ENCODE results near the gene IGF1R.

The IGF1R gene

DNA sequence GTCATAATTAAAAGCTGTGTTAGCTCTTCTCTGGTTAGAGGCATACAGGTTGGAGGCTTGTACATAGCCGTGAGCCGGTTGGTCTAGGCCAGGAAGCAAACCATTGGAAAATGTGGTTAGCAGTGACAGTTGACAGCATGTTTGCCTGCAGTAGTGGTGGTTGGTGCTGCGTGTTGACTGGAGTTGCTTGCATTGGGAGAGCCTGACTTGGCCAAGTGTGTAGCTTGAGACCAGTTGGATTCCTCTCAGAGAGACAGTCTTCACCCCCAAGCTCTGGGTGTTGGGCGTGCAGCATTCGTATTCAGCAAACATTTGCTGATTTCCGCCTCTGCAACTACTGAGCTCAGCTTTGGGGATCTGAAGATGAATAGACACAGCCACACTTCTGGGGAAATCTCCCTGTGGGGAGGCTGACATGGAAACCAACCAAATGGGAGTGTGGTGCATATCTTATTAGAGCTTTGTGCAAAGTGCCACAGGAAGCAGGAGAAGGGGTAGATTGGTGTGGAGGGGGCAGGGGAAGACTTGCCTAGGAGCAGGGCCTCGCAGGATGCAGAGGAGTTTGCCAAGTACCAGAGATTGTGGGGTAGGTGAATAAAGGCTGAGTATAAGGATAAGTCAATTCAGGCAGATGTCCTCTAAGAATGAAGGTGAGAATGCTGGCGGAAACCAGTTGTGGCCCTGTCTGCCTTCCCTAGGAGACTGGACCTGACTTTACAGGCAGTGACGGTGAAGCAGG, 83.5 kb downstream of the IGF1R start:
- no peak overlapping the region for H3K27ac ChIP-seq (ENCODE audit: insufficient read depth, low read length, poor library complexity, severe bottlenecking)
- no peak for DNase-seq
- H3K9me3 ChIP-seq (ENCODE audit: control insufficient read depth, low read length) = no peaks in the 10 kb centered on the region
- peaks cover 4% of the 10 kb centered on the region for H3K4me1 ChIP-seq (ENCODE audit: control insufficient read depth, insufficient read depth, low read length, poor library complexity, severe bottlenecking)
- H3K27me3 ChIP-seq (replicated peaks; ENCODE audit: control insufficient read depth, insufficient read depth, low read length, poor library complexity, severe bottlenecking) = no peaks in the 10 kb centered on the region
- H3K4me3 ChIP-seq (ENCODE audit: insufficient read depth, low read depth, low read length, poor library complexity, severe bottlenecking) = no peak overlapping the region
- no peaks in the 10 kb centered on the region for H3K36me3 ChIP-seq (ENCODE audit: control insufficient read depth, insufficient read depth, low read length)

DNA sequence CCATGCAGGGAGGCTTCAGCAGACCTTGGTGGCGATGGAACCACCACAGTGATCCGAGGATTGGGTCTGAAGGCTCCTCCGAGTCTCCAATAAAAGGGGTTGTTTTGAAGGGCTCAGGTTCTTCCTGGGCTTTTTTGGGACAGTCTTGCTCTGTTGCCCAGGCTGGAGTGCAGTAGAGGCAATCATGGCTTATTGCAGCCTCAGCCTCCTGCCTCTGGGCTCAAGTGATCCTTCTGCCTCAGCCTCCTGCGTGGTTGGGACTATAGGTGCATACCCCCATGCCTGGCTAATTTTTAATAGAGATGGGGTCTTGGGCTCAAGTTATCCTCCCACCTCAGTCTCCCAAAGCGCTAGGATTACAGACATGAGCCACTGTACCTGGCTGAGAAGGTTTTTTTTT, 84.8 kb downstream of the IGF1R start:
- H3K27me3 ChIP-seq (replicated peaks; ENCODE audit: control insufficient read depth, insufficient read depth, low read length, poor library complexity, severe bottlenecking) = no peaks in the 10 kb centered on the region
- no peak for DNase-seq
- H3K4me3 ChIP-seq (ENCODE audit: insufficient read depth, low read depth, low read length, poor library complexity, severe bottlenecking) = no peak overlapping the region
- no peak overlapping the region for H3K27ac ChIP-seq (ENCODE audit: insufficient read depth, low read length, poor library complexity, severe bottlenecking)
- H3K4me1 ChIP-seq (ENCODE audit: control insufficient read depth, insufficient read depth, low read length, poor library complexity, severe bottlenecking) = peaks cover 4% of the 10 kb centered on the region
- no peaks in the 10 kb centered on the region for H3K36me3 ChIP-seq (ENCODE audit: control insufficient read depth, insufficient read depth, low read length)
- no peaks in the 10 kb centered on the region for H3K9me3 ChIP-seq (ENCODE audit: control insufficient read depth, low read length)

DNA sequence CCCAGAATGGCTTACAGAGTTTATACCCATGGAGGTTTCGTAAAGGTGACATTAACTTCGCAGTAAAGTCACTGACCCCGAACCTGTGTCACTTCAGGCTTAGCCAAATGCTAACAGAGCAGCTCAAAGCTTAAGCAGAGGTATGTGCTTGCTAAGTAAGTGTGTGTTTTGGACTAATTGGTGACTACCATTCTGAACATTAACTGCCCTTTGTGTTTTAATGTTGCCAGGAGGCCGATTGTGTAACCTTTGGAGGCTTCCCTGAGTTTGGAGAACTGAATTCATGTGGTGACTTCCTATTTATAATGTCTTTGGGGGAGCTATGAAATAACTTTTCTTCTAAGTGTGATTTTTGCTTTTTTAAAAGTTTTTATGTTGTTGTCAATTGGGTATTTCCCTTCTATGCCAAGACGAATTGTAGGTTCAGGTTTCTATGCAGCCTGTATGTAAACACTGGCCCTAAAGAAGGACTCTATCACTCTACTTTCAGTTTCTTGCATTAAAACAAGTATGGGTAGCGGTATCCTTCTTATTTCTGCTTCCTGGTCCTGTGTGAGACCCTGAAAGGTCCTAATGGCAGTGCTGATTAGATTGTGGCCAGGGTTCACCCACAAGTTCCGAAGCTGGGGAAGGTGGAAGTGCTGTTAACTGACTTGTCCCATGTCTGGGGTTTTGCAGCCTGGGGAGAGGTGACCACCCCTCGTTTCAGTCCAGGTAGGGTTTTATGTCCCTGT, 86.3 kb downstream of the IGF1R start:
- no peak for DNase-seq
- Histone ChIP-seq H3K27ac (ENCODE audit: insufficient read depth, low read length, poor library complexity, severe bottlenecking) (no peak overlapping the region), H3K9me3 (ENCODE audit: control insufficient read depth, low read length) (no peaks in the 10 kb centered on the region), H3K4me3 (ENCODE audit: insufficient read depth, low read depth, low read length, poor library complexity, severe bottlenecking) (no peak overlapping the region), H3K36me3 (ENCODE audit: control insufficient read depth, insufficient read depth, low read length) (no peaks in the 10 kb centered on the region), H3K27me3 (replicated peaks; ENCODE audit: control insufficient read depth, insufficient read depth, low read length, poor library complexity, severe bottlenecking) (no peaks in the 10 kb centered on the region), H3K4me1 (ENCODE audit: control insufficient read depth, insufficient read depth, low read length, poor library complexity, severe bottlenecking) (peaks cover 4% of the 10 kb centered on the region)

DNA sequence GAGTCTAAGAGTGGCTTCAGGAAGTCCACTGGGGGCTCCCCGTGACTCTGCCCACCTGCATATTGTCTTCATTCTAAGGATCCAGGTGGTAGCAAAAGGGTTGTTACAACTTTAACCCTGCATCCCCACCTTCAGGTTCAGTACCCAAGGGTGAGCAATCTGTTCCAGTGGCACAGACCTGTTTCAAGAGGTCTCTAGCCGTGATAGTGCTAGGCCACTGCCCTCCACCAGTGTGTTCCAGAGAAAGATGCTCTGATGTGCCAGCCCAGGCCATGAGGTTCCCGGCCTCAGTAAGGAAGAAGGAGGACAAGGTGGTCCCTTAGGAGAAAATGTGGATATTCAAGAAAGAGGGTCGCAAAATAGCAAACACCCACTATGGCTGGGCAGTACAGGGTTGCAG, 87.0 kb downstream of the IGF1R start:
- H3K4me1 ChIP-seq (ENCODE audit: control insufficient read depth, insufficient read depth, low read length, poor library complexity, severe bottlenecking) = peaks cover 4% of the 10 kb centered on the region
- no peak for DNase-seq
- H3K9me3 ChIP-seq (ENCODE audit: control insufficient read depth, low read length) = no peaks in the 10 kb centered on the region
- no peak overlapping the region for H3K4me3 ChIP-seq (ENCODE audit: insufficient read depth, low read depth, low read length, poor library complexity, severe bottlenecking)
- H3K36me3 ChIP-seq (ENCODE audit: control insufficient read depth, insufficient read depth, low read length) = no peaks in the 10 kb centered on the region
- no peak overlapping the region for H3K27ac ChIP-seq (ENCODE audit: insufficient read depth, low read length, poor library complexity, severe bottlenecking)
- no peaks in the 10 kb centered on the region for H3K27me3 ChIP-seq (replicated peaks; ENCODE audit: control insufficient read depth, insufficient read depth, low read length, poor library complexity, severe bottlenecking)

DNA sequence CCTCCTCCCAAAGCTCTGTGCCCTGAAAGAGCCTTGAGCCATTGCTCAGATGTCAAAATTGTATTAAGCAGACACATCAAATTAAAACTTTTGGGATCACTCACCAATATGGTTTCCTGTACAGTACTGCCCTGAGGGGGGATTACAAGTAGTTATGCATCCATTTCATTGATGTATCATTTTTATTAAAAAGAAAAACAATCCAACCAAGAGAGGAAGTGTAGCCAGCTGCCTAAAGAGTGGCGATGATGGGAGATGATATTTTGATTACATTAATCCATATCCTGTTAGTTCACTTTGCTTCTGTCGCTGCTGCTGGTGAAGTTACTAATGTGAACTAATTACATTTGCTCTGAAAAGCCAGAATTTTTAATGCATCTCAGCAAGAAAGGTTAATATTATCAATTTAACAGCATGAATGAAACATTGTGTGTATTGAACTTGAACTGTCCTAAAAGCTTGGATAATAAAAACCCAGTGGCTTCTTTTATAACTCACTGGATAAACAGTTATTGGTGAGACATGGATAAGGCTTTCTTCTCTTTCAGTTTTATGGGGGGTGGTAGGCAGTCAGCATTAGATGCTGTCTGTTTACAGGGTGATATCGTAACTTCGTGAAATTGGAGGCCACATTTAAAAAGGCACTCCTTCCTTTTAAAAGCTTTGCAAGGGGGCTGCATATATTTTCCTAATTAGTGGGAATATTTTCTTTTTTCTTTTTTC, 87.7 kb downstream of the IGF1R start:
- Histone ChIP-seq H3K4me3 (ENCODE audit: insufficient read depth, low read depth, low read length, poor library complexity, severe bottlenecking) (no peak overlapping the region), H3K27me3 (replicated peaks; ENCODE audit: control insufficient read depth, insufficient read depth, low read length, poor library complexity, severe bottlenecking) (no peaks in the 10 kb centered on the region), H3K36me3 (ENCODE audit: control insufficient read depth, insufficient read depth, low read length) (no peaks in the 10 kb centered on the region), H3K4me1 (ENCODE audit: control insufficient read depth, insufficient read depth, low read length, poor library complexity, severe bottlenecking) (peaks cover 4% of the 10 kb centered on the region), H3K27ac (ENCODE audit: insufficient read depth, low read length, poor library complexity, severe bottlenecking) (no peak overlapping the region), H3K9me3 (ENCODE audit: control insufficient read depth, low read length) (no peaks in the 10 kb centered on the region)
- DNase-seq = no peak

DNA sequence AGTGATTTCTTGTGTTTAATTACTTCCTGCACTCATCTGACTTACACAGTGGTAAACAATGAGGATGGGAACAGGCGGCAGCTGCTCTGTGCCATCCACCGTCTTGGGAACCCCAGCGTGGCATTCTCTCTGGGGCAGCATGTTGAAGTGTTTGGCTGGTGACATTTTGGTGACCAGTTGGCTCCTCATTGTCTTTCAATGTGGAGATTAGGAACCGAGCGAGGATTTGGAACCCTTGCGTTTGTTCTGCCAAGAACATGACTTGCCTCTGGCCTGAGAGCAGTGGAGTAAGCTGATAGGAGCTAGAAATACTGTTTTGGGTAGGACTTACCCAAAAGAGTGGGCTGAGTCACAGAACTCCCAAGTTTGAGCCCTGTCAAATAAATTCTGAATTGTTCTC, 88.8 kb downstream of the IGF1R start:
- Histone ChIP-seq H3K27me3 (replicated peaks; ENCODE audit: control insufficient read depth, insufficient read depth, low read length, poor library complexity, severe bottlenecking) (no peaks in the 10 kb centered on the region), H3K36me3 (ENCODE audit: control insufficient read depth, insufficient read depth, low read length) (no peaks in the 10 kb centered on the region), H3K4me3 (ENCODE audit: insufficient read depth, low read depth, low read length, poor library complexity, severe bottlenecking) (no peak overlapping the region), H3K9me3 (ENCODE audit: control insufficient read depth, low read length) (no peaks in the 10 kb centered on the region), H3K27ac (ENCODE audit: insufficient read depth, low read length, poor library complexity, severe bottlenecking) (no peak overlapping the region), H3K4me1 (ENCODE audit: control insufficient read depth, insufficient read depth, low read length, poor library complexity, severe bottlenecking) (no peaks in the 10 kb centered on the region)
- DNase-seq = no peak

DNA sequence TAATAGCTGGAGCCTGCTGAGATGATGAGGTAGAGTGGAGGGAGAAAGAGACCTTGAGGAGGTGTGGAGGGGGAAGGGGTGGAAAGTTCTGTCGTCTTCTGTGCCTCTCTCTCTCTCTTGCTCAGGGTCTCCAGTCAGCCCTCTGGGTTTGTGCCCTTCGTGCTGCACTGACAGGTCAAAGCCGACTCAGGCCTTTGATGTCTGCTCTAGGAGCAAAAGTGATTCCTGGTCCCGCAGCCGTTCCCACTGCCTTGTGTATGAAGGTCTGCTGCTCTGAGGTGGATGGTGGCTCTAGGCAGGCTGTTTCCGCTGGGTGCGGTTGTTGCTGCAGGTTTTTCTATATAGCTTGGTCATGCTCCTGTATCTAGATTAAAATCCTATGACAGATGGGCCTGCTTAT, 89.4 kb downstream of the IGF1R start:
- no peak for DNase-seq
- Histone ChIP-seq H3K4me1 (ENCODE audit: control insufficient read depth, insufficient read depth, low read length, poor library complexity, severe bottlenecking) (no peaks in the 10 kb centered on the region), H3K36me3 (ENCODE audit: control insufficient read depth, insufficient read depth, low read length) (no peaks in the 10 kb centered on the region), H3K4me3 (ENCODE audit: insufficient read depth, low read depth, low read length, poor library complexity, severe bottlenecking) (no peak overlapping the region), H3K9me3 (ENCODE audit: control insufficient read depth, low read length) (no peaks in the 10 kb centered on the region), H3K27me3 (replicated peaks; ENCODE audit: control insufficient read depth, insufficient read depth, low read length, poor library complexity, severe bottlenecking) (no peaks in the 10 kb centered on the region), H3K27ac (ENCODE audit: insufficient read depth, low read length, poor library complexity, severe bottlenecking) (no peak overlapping the region)

DNA sequence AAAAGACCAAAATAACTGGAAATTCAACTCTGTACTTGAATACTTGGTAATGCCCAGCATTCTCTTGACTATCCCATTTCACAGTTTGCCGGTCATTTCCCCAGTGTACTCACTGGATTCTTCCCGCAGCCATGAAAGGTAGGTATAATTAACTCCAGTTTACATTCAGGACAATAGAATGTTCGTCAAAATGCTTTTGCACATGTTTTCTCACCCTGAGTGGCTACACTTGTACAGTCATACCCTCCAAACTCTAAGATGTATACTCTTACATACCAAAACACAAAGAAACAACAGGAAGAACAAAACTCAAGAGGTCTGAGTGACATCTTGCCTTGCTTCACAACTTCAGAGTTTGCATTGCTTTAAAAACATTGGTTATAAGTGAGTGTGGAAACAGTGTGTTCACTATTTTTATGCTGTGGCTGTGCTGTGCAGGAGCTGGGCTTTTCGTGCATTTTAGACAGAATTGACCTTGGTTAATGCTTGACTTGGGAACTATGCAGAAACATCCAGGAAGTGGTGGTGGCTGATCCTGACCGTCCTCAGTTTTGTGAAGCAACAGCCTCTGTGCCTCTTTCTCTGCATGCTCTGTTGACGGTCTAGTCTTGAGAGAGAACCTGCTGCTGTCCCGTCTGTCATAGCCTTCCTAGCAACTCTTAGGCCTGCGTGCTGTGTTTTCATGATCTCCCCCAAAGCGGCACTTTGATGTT, 90.5 kb downstream of the IGF1R start:
- no peaks in the 10 kb centered on the region for H3K27me3 ChIP-seq (replicated peaks; ENCODE audit: control insufficient read depth, insufficient read depth, low read length, poor library complexity, severe bottlenecking)
- no peaks in the 10 kb centered on the region for H3K9me3 ChIP-seq (ENCODE audit: control insufficient read depth, low read length)
- DNase-seq = no peak
- no peaks in the 10 kb centered on the region for H3K4me1 ChIP-seq (ENCODE audit: control insufficient read depth, insufficient read depth, low read length, poor library complexity, severe bottlenecking)
- no peak overlapping the region for H3K4me3 ChIP-seq (ENCODE audit: insufficient read depth, low read depth, low read length, poor library complexity, severe bottlenecking)
- no peaks in the 10 kb centered on the region for H3K36me3 ChIP-seq (ENCODE audit: control insufficient read depth, insufficient read depth, low read length)
- H3K27ac ChIP-seq (ENCODE audit: insufficient read depth, low read length, poor library complexity, severe bottlenecking) = no peak overlapping the region

DNA sequence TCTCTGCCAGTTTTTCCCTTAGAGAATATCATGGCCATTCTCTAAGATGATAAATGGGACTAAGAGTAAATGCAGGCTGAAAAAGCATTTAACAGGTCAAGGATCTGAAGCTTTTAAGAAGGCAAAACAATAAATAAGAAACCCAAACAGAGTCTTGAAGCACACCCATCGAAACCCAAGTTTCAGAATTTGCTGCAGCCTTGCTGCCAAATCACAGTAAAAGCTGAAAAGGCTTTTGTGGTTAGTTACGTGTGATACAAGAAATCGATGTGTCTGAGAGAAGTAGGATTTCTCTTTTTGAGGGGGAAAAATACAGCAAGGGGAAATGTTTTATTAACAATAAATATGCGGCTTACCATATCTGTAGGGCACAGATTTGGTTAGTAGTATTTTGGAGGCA, 92.0 kb downstream of the IGF1R start:
- no peaks in the 10 kb centered on the region for H3K36me3 ChIP-seq (ENCODE audit: control insufficient read depth, insufficient read depth, low read length)
- H3K27me3 ChIP-seq (replicated peaks; ENCODE audit: control insufficient read depth, insufficient read depth, low read length, poor library complexity, severe bottlenecking) = no peaks in the 10 kb centered on the region
- H3K27ac ChIP-seq (ENCODE audit: insufficient read depth, low read length, poor library complexity, severe bottlenecking) = no peak overlapping the region
- no peaks in the 10 kb centered on the region for H3K4me1 ChIP-seq (ENCODE audit: control insufficient read depth, insufficient read depth, low read length, poor library complexity, severe bottlenecking)
- H3K9me3 ChIP-seq (ENCODE audit: control insufficient read depth, low read length) = no peaks in the 10 kb centered on the region
- no peak for DNase-seq
- H3K4me3 ChIP-seq (ENCODE audit: insufficient read depth, low read depth, low read length, poor library complexity, severe bottlenecking) = no peak overlapping the region

Measured in effector memory CD4-positive, alpha-beta T cell (primary cell).